HG03432 (cell line): Measurements from ENCODE around the gene TMEM14B.
"Not testable (repeated sequence)": the region's sequence is repeated elsewhere in the genome, so short reads cannot be mapped to it uniquely, and the experiment has no call there.

ENCODE experiments used
- ATAC-seq: cut with Tn5 transposase; IDR thresholded peaks from one replicate; pipeline ENCODE4 v1.9.1; 2021; ENCODE audit warnings: mild to moderate bottlenecking, moderate library complexity; ENCODE audit not compliant: unreplicated experiment

TMEM14B gene

GRCh38 chr6:10747251-10747972, at the start of gene TMEM14B:
TMEM14B (plus strand) TSS chr6:10747805; CDS start chr6:10749246, 1,441 bp downstream.
- ATAC-seq: peak; percentile 97

GRCh38 chr6:10713962-10714361, 33.6 kb upstream of the TMEM14B start:
- no peak for ATAC-seq

- no peak for ATAC-seq
Observed at GRCh38 chr6:10719296-10719963, 28.2 kb upstream of the TMEM14B start.

- ATAC-seq: no peak
Observed at GRCh38 chr6:10719964-10720264, 27.7 kb upstream of the TMEM14B start.

GRCh38 chr6:10720265-10720959, 27.2 kb upstream of the TMEM14B start:
- peak; percentile 21 for ATAC-seq

- ATAC-seq: not testable (repeated sequence)
Observed at GRCh38 chr6:10720960-10721849, 26.4 kb upstream of the TMEM14B start.

GRCh38 chr6:10721850-10722569, 25.6 kb upstream of the TMEM14B start:
- ATAC-seq: no peak

GRCh38 chr6:10722570-10722819, 25.1 kb upstream of the TMEM14B start:
- ATAC-seq: no peak

- ATAC-seq: peak; percentile 97
Observed at GRCh38 chr6:10722820-10723566, 24.6 kb upstream of the TMEM14B start, which contains the start of gene TMEM14C. TMEM14C (plus strand) TSS chr6:10723070; CDS start chr6:10724614, 1,544 bp downstream.

- no peak for ATAC-seq
Observed at GRCh38 chr6:10723567-10723881, 24.1 kb upstream of the TMEM14B start.

GRCh38 chr6:10725044-10725443, 22.6 kb upstream of the TMEM14B start:
- ATAC-seq: no peak

- ATAC-seq: no peak
Observed at GRCh38 chr6:10725716-10726115, 21.9 kb upstream of the TMEM14B start.

- no peak for ATAC-seq
Observed at GRCh38 chr6:10730254-10730653, 17.4 kb upstream of the TMEM14B start.

- no peak for ATAC-seq
Observed at GRCh38 chr6:10733151-10733715, 14.4 kb upstream of the TMEM14B start.

- no peak for ATAC-seq
Observed at GRCh38 chr6:10733863-10734262, 13.7 kb upstream of the TMEM14B start.

- no peak for ATAC-seq
Observed at GRCh38 chr6:10736731-10737130, 10.9 kb upstream of the TMEM14B start.

- no peak for ATAC-seq
Observed at GRCh38 chr6:10740061-10740460, 7.5 kb upstream of the TMEM14B start.

- ATAC-seq: not testable (repeated sequence)
Observed at GRCh38 chr6:10741643-10742042, 6.0 kb upstream of the TMEM14B start.

GRCh38 chr6:10742251-10742650, 5.4 kb upstream of the TMEM14B start:
- no peak for ATAC-seq

GRCh38 chr6:10743515-10743914, 4.1 kb upstream of the TMEM14B start:
- no peak for ATAC-seq
